ENCODE data around the gene ARID3C.
"Not testable (repeated sequence)": the region's sequence is repeated elsewhere in the genome, so short reads cannot be mapped to it uniquely, and the experiment has no call there.

Gene ARID3C

GRCh38 chr9:34651876-34652601 is 23.2 kb upstream of the ARID3C start, which contains the start of gene IL11RA:
Gene IL11RA, plus strand, starts transcription at chr9:34652185. Its CDS starts 3,033 bp downstream, at chr9:34655218.
- no peak for DNase-seq

GRCh38 chr9:34651321-34651720 is 22.5 kb upstream of the ARID3C start:
- no peak for DNase-seq

GRCh38 chr9:34650816-34651215 is 21.9 kb upstream of the ARID3C start:
- DNase-seq: no peak

- DNase-seq: no peak
Measured at GRCh38 chr9:34648673-34649072, 19.8 kb upstream of the ARID3C start.

- DNase-seq: no peak
Measured at GRCh38 chr9:34647651-34648050, 18.8 kb upstream of the ARID3C start.

GRCh38 chr9:34647084-34647403 is 18.2 kb upstream of the ARID3C start:
- no peak for DNase-seq

- peak; percentile 93 for DNase-seq
Measured at GRCh38 chr9:34646211-34647083, 17.6 kb upstream of the ARID3C start, which contains the start of gene GALT. Gene GALT, plus strand, starts transcription at chr9:34646675. Its CDS starts 30 bp downstream, at chr9:34646705.

GRCh38 chr9:34644766-34645314 is 16.0 kb upstream of the ARID3C start:
- DNase-seq: no peak

GRCh38 chr9:34642679-34643078 is 13.8 kb upstream of the ARID3C start:
- no peak for DNase-seq

GRCh38 chr9:34639322-34639721 is 10.5 kb upstream of the ARID3C start:
- DNase-seq: not testable (repeated sequence)

- no peak for DNase-seq
Measured at GRCh38 chr9:34638138-34638445, 9.2 kb upstream of the ARID3C start.

GRCh38 chr9:34637356-34638137 is 8.7 kb upstream of the ARID3C start, which contains the start of gene SIGMAR1:
Gene SIGMAR1, minus strand, starts transcription at chr9:34637787. Its CDS starts 90 bp downstream, at chr9:34637697.
- peak; percentile 96 for DNase-seq

- no peak for DNase-seq
Measured at GRCh38 chr9:34636791-34637355, 8.0 kb upstream of the ARID3C start.

GRCh38 chr9:34635556-34635955 is 6.7 kb upstream of the ARID3C start:
- no peak for DNase-seq

GRCh38 chr9:34634551-34635248 is 5.8 kb upstream of the ARID3C start:
- DNase-seq: no peak

- DNase-seq: peak; percentile 69
Measured at GRCh38 chr9:34633851-34634550, 5.1 kb upstream of the ARID3C start.

- no peak for DNase-seq
Measured at GRCh38 chr9:34633166-34633565, 4.3 kb upstream of the ARID3C start.

- DNase-seq: no peak
Measured at GRCh38 chr9:34630402-34631154, 1.7 kb upstream of the ARID3C start.

GRCh38 chr9:34629491-34629808 is 584 bp upstream of the ARID3C start:
- DNase-seq: no peak

Measured in NCI-H1092 treated with DMSO at 0.1 percent for 48 hours (cell line).